ENCODE measurements around the gene TCFL5.

Gene TCFL5

DNA sequence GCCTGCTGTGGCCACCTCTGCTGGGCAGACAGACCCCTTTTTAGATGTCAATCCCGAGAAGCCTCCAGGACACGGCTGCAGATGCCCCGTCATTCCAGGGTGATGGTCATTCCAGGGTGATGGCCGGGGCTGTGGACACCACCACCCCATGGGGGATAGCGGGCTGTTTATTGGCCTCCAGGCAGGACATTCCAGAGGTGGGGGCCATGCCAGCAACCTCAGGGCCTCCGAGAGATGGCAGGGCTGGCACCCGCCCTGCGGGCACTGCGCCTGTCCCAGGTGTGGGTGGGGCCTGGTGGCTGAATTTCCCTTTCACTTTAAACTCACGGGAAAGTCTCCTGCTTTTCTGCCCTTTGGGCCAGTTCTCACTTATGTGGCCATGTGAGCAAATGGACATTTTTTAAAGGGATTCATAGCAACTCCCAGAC, 30.2 kb downstream of the TCFL5 start:
- Histone ChIP-seq H3K27me3 (ENCODE audit: insufficient read depth, low read length) (peaks cover 10% of the 10 kb centered on the region; the same call in 1 of the 2 replicates), H3K9ac (ENCODE audit: low read length) (no peak overlapping the region), H3K4me3 (ENCODE audit: low read depth, low read length, poor library complexity, severe bottlenecking) (no peak overlapping the region), H3F3A (ENCODE audit: insufficient read depth, low read length) (no peaks in the 10 kb centered on the region), H2AFZ (ENCODE audit: low read length) (no peak overlapping the region), H3K27ac (ENCODE audit: low read depth, low read length, poor library complexity, severe bottlenecking) (no peak overlapping the region), H3K36me3 (ENCODE audit: insufficient read depth, low read length) (no peaks in the 10 kb centered on the region), H3K4me2 (ENCODE audit: low read length) (no peak overlapping the region), H3K9me3 (ENCODE audit: low read length) (no peaks in the 10 kb centered on the region), H3K4me1 (ENCODE audit: insufficient read depth, low read length, severe bottlenecking) (peaks cover 28% of the 10 kb centered on the region), H3K9me2 (ENCODE audit: low read depth, low read length) (no peaks in the 10 kb centered on the region), H3K79me2 (ENCODE audit: insufficient read depth, low read length) (no peaks in the 10 kb centered on the region), H4K20me1 (ENCODE audit: insufficient read depth, low read length) (no peaks in the 10 kb centered on the region)
- no peak for TF ChIP-seq EZH2 (IDR thresholded peaks at IDR 0.05; ENCODE audit: borderline replicate concordance, low read length)
- TF ChIP-seq, protein P1, sequence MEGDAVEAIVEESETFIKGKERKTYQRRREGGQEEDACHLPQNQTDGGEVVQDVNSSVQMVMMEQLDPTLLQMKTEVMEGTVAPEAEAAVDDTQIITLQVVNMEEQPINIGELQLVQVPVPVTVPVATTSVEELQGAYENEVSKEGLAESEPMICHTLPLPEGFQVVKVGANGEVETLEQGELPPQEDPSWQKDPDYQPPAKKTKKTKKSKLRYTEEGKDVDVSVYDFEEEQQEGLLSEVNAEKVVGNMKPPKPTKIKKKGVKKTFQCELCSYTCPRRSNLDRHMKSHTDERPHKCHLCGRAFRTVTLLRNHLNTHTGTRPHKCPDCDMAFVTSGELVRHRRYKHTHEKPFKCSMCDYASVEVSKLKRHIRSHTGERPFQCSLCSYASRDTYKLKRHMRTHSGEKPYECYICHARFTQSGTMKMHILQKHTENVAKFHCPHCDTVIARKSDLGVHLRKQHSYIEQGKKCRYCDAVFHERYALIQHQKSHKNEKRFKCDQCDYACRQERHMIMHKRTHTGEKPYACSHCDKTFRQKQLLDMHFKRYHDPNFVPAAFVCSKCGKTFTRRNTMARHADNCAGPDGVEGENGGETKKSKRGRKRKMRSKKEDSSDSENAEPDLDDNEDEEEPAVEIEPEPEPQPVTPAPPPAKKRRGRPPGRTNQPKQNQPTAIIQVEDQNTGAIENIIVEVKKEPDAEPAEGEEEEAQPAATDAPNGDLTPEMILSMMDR (IDR thresholded peaks at IDR 0.05; ENCODE audit: low read length): no peak

DNA sequence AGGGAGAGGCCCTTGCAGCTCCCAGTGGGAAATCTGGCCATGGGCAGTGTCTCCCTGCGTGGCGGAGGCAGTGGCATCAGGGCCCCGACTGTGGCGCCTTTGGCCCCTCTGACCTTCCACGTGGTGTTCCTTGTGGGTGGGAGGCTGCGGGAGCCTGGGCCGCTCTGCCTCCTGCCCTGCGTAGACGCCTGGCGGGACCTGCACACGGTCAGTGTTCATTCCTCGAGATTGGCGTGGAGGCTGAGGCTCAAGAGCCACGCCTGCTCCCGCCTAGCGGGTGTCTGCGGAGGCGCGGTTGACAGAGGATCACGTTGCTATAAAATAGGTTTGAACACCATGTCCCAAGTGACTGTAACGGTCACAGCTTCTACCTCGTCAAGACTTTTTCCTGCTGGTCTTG, 30.8 kb downstream of the TCFL5 start:
- H4K20me1 ChIP-seq (ENCODE audit: insufficient read depth, low read length): no peaks in the 10 kb centered on the region
- H3K4me1 ChIP-seq (ENCODE audit: insufficient read depth, low read length, severe bottlenecking): peaks cover 28% of the 10 kb centered on the region
- TF ChIP-seq, protein P1 (IDR thresholded peaks at IDR 0.05; ENCODE audit: low read length): no peak
- TF ChIP-seq EZH2 (IDR thresholded peaks at IDR 0.05; ENCODE audit: borderline replicate concordance, low read length): no peak
- H3K4me3 ChIP-seq (ENCODE audit: low read depth, low read length, poor library complexity, severe bottlenecking): no peak overlapping the region
- H3K4me2 ChIP-seq (ENCODE audit: low read length): no peak overlapping the region
- no peaks in the 10 kb centered on the region for H3F3A ChIP-seq (ENCODE audit: insufficient read depth, low read length)
- no peaks in the 10 kb centered on the region for H3K9me2 ChIP-seq (ENCODE audit: low read depth, low read length)
- no peak overlapping the region for H3K27ac ChIP-seq (ENCODE audit: low read depth, low read length, poor library complexity, severe bottlenecking)
- no peak overlapping the region for H3K9ac ChIP-seq (ENCODE audit: low read length)
- H3K79me2 ChIP-seq (ENCODE audit: insufficient read depth, low read length): no peaks in the 10 kb centered on the region
- no peaks in the 10 kb centered on the region for H3K9me3 ChIP-seq (ENCODE audit: low read length)
- H3K36me3 ChIP-seq (ENCODE audit: insufficient read depth, low read length): no peaks in the 10 kb centered on the region
- peaks cover 10% of the 10 kb centered on the region; the same call in 1 of the 2 replicates for H3K27me3 ChIP-seq (ENCODE audit: insufficient read depth, low read length)
- no peak overlapping the region for H2AFZ ChIP-seq (ENCODE audit: low read length)

DNA sequence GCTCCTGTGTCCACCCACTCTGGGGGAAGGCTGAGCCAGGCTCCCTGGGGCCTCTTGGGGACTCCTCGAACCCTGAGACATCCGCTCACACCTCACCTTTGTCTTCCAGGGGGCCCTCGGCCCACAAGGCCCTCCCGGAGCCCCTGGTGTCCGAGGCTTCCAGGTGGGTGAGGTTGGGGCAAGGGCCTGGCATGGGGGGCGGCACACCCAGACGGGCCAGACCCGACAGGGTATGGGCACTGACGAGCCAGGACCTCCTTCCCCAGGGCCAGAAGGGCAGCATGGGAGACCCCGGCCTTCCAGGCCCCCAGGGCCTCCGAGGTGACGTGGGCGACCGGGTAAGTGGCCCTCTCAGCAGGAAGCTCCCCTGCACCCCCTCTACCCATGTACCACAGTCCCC, 31.4 kb downstream of the TCFL5 start:
- Histone ChIP-seq H3K9me2 (ENCODE audit: low read depth, low read length) (no peaks in the 10 kb centered on the region), H2AFZ (ENCODE audit: low read length) (no peak overlapping the region), H3K4me1 (ENCODE audit: insufficient read depth, low read length, severe bottlenecking) (peaks cover 31% of the 10 kb centered on the region), H3K36me3 (ENCODE audit: insufficient read depth, low read length) (no peaks in the 10 kb centered on the region), H3K4me3 (ENCODE audit: low read depth, low read length, poor library complexity, severe bottlenecking) (no peak overlapping the region), H3K27me3 (ENCODE audit: insufficient read depth, low read length) (peaks cover 10% of the 10 kb centered on the region; the same call in 1 of the 2 replicates), H3K9ac (ENCODE audit: low read length) (no peak overlapping the region), H3K27ac (ENCODE audit: low read depth, low read length, poor library complexity, severe bottlenecking) (no peak overlapping the region), H3K9me3 (ENCODE audit: low read length) (no peaks in the 10 kb centered on the region), H3F3A (ENCODE audit: insufficient read depth, low read length) (no peaks in the 10 kb centered on the region), H3K4me2 (ENCODE audit: low read length) (no peak overlapping the region), H4K20me1 (ENCODE audit: insufficient read depth, low read length) (no peaks in the 10 kb centered on the region), H3K79me2 (ENCODE audit: insufficient read depth, low read length) (no peaks in the 10 kb centered on the region)
- TF ChIP-seq EZH2 (IDR thresholded peaks at IDR 0.05; ENCODE audit: borderline replicate concordance, low read length): no peak
- TF ChIP-seq, protein P1 (IDR thresholded peaks at IDR 0.05; ENCODE audit: low read length): no peak

All from OCI-LY1 (cell line).